GM18870 (cell line): ENCODE measurements around the gene LRRC56.

Experiments used
- ATAC-seq: cut with Tn5 transposase; IDR thresholded peaks from one replicate; pipeline ENCODE4 v1.9.1; 2021; ENCODE audit warnings: moderate library complexity; ENCODE audit not compliant: unreplicated experiment

The LRRC56 gene

GRCh38 chr11:592501-592900, 55.2 kb downstream of the LRRC56 start:
- no peak for ATAC-seq

DNA sequence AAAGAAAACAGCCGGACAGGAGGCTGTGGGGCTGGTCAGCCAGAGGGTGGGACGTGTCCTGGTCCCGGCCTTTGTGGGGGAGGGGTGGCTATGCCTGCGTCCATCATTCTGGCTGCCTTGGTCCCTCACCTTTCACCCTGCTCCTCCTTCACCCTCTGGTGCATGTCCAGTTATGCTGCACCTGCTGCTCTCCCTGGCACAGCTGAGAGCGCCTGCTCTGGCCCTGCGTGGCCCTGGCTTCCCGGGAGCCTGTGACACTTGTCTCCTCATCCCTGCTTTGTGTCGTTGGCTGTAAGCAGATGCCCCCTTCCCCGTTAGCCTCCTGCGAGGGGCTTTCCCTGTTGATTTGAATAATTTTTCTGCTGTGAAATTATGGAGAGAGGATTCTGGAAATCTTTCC, 55.6 kb downstream of the LRRC56 start:
- ATAC-seq: no peak

DNA sequence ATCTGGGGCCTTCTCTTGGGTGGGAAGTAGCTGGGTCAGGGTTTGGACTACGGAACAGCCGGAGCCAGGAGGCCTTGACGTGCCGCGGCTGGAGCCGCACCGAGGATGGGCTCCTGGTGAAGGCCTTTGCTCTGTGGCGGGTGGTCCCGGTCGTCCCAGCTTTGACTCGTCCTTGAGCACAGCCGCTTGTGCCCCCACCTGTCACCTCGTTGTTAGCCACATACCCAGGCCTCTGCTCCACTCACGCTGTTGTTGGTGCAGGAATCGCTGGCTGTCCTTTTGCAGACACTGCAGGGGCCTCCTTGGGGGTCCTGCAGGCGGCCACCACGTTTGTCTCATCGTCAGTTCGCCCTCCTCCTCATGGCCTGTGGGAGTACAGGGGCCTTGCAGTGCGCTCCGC, 56.0 kb downstream of the LRRC56 start:
- no peak for ATAC-seq

DNA sequence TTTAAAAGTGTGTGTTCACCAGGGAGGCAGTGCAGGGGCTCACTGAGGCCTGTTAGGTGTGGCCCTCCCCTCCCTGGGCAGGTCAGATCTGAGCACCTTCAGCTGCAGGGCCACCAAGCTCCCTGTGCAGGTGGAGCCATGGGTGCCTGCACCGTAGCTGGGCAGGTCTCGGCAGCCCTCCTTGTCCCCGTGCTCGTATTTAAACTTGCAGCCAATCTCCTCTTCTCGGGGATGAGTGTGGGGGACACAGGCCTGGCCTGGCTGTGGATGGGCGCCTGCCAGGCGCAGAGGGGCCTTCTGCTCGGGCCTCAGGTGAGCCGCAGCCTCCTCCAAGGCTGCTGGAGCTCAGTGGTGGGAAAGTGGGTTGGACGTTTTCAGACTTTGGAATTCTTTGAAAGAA, 58.1 kb downstream of the LRRC56 start:
- no peak for ATAC-seq

DNA sequence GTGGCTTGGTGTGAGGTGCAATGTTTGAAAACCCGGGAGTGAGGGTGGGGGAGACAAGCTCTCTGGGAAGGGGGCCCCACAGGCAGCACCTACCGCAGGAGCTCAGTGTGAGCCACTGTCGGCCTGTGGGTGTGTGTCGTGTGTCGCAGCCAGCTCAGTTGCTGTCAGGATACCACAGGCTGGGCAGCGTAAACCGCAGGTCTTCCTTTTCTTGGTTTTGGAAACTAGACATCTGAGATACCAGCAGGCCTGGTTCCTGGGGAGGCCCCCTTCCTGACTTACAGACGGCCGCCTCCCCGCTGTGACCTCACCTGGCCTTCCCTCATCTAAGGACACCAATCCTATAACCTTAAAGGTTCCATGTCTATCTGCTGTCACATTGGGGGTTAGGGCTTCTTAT, 59.0 kb downstream of the LRRC56 start:
- no peak for ATAC-seq

DNA sequence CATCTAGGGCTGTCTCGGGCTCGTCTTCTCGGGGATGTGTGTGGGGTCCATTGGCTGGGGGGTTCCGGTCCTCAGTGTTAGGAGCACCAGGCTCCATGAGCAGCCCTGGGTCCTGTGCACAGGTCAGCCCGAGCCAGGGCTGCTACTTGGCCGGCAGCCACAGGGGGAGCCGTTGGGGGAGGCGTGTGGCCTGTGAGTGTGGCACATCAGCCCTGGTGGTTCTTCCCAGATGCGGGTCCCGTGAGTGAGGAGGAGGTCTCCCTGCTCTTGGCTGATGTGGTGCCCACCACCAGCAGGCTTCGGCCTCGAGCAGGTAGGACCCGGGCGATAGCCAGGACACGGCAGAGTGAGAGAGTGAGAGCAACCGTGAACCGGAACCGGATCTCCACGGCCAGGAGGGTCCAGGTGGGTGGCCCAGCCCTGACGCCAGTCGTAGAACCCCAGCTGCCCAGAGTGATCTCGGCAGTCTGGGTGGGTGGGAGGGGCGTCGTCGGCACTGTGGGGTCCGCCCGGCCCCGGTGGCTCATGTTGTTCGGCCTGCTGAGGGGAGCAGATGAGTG, 59.9 kb downstream of the LRRC56 start:
- no peak for ATAC-seq

DNA sequence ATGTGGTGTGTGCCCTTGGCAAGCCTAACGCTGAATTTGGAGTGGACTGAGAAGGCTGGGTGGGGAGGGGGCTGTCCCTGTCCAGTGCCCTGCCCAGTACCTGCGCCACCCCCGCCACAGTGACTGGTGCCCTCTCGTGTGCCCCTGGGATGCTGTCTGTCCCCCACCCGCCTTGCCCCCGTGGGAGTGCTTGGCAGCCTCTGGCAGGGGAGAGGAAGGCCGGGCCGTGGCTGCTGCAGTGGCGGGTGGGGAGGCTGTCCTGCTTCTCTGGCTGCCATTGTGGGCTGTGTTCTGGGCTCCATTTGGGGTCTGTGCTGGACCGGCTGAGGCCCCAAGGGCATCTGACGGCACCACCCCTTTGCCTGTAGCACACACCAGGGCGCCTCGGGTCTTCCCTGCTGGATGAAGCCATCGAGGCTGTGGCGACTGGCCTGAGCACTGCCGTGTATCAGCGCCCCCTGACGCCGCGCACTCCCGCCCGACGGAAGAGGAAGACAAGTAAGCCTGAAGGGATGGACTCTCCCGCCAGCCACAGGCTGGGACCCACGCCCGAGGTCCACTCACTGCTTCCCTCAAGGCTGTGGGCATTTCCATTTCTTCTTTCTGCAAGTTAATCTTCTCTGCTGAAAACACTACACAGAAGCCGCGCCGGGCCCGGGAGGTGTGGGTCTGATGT, 60.8 kb downstream of the LRRC56 start:
- ATAC-seq: no peak

GRCh38 chr11:601573-602245, 64.4 kb downstream of the LRRC56 start:
- no peak for ATAC-seq

GRCh38 chr11:603154-603553, 65.8 kb downstream of the LRRC56 start:
- ATAC-seq: no peak
